PFSK-1 (cell line): Measurements from ENCODE around the gene PRSS27.

Source experiments
- FOXP2 ChIP-seq: optimal IDR thresholded peaks from 2 replicates; pipeline ENCODE3; 2011; ENCODE audit warnings: borderline replicate concordance, control low read depth, inconsistent platforms; ENCODE audit not compliant: insufficient read depth; ENCODE audit errors: extremely low read length, extremely low read depth
- POLR2AphosphoS5 ChIP-seq: IDR thresholded peaks from 2 replicates; pipeline ENCODE4 v1.6.1; 2012; ENCODE audit warnings: low read depth, mild to moderate bottlenecking, control low read depth, low read length, moderate library complexity
- REST ChIP-seq, 2 experiments: IDR thresholded peaks; 2 replicates each; pipeline versions ENCODE4 v1.6.1 to v1.8.0; 2011 to 2012; ENCODE audit warnings: low read depth in 2 of 2, low read length in 2 of 2, control low read depth in 1 of 2, inconsistent platforms in 1 of 2, mild to moderate bottlenecking in 1 of 2, moderate library complexity in 1 of 2; ENCODE audit not compliant: insufficient read depth in 1 of 2
- SIN3A ChIP-seq: IDR thresholded peaks from 2 replicates; pipeline ENCODE4 v1.6.1; 2012; ENCODE audit warnings: mild to moderate bottlenecking, low read length, moderate library complexity, borderline replicate concordance; ENCODE audit not compliant: insufficient read depth
- TAF1 ChIP-seq: IDR thresholded peaks from 2 replicates; pipeline ENCODE4 v1.6.1; 2012; ENCODE audit warnings: low read length, control low read depth, borderline replicate concordance; ENCODE audit not compliant: insufficient read depth

Gene PRSS27

GRCh38 chr16:2698965-2699750 is 20.9 kb downstream of the PRSS27 start:
- TF ChIP-seq TAF1, result no peak
- TF ChIP-seq FOXP2, result no peak
- TF ChIP-seq REST (IDR thresholded peaks at IDR 0.05; ENCODE audit: insufficient read depth in 1 of 2, low read depth in 2 of 2, low read length in 2 of 2), result no peak
- no peak for TF ChIP-seq SIN3A
- no peak for TF ChIP-seq POLR2AphosphoS5

- TF ChIP-seq POLR2AphosphoS5, result no peak
- no peak for TF ChIP-seq FOXP2
- no peak for TF ChIP-seq SIN3A
- TF ChIP-seq TAF1, result no peak
- no peak for TF ChIP-seq REST (IDR thresholded peaks at IDR 0.05; ENCODE audit: insufficient read depth in 1 of 2, low read depth in 2 of 2, low read length in 2 of 2)
Measured at GRCh38 chr16:2698103-2698870, 21.7 kb downstream of the PRSS27 start.

- no peak for TF ChIP-seq SIN3A
- no peak for TF ChIP-seq TAF1
- no peak for TF ChIP-seq POLR2AphosphoS5
- TF ChIP-seq FOXP2, result no peak
- no peak for TF ChIP-seq REST (IDR thresholded peaks at IDR 0.05; ENCODE audit: insufficient read depth in 1 of 2, low read depth in 2 of 2, low read length in 2 of 2)
Measured at GRCh38 chr16:2697401-2697948, 22.5 kb downstream of the PRSS27 start.

- TF ChIP-seq SIN3A (no peak), FOXP2 (no peak), REST (IDR thresholded peaks at IDR 0.05; ENCODE audit: insufficient read depth in 1 of 2, low read depth in 2 of 2, low read length in 2 of 2) (no peak), TAF1 (no peak), POLR2AphosphoS5 (no peak)
Measured at GRCh38 chr16:2692948-2693651, 26.9 kb downstream of the PRSS27 start.
